GM13977 (cell line): ENCODE results near the gene EFHD2.

Source experiments
- DNase-seq: peaks from one replicate; pipeline ENCODE4 v3.0.0; 2012; ENCODE audit warnings: low spot score
- CTCF ChIP-seq: IDR thresholded peaks from 2 replicates; pipeline ENCODE4 v1.5.1; 2012; ENCODE audit warnings: mild to moderate bottlenecking, control low read depth; ENCODE audit not compliant: insufficient read depth; ENCODE audit errors: extremely low read depth, missing control alignments
- in situ Hi-C: fragments of 300-500 bp; cut with MboI; formaldehyde crosslinking; loops from one replicate; pipeline ENCODE4 v1.12.0; 2022; ENCODE audit warnings: low sequenced_read_pairs, low pct_unique_long_range_greater_than_20kb, mixed read lengths, inconsistent platforms; ENCODE audit not compliant: unreplicated experiment

Gene EFHD2

GRCh38 chr1:15381805-15382204, 27.9 kb upstream of the EFHD2 start:
- no peak for TF ChIP-seq CTCF
- in situ Hi-C loops, result no loop called here
- no peak for DNase-seq

GRCh38 chr1:15382601-15383518, 26.8 kb upstream of the EFHD2 start:
- in situ Hi-C loops, result no loop called here
- no peak for DNase-seq
- TF ChIP-seq CTCF, result no peak

- in situ Hi-C loops, result no loop called here
- TF ChIP-seq CTCF, result no peak
Observed at GRCh38 chr1:15383810-15384209, 25.9 kb upstream of the EFHD2 start.

GRCh38 chr1:15384301-15384901, 25.3 kb upstream of the EFHD2 start:
- DNase-seq, result peak; percentile 65
- in situ Hi-C loops, result no loop called here
- no peak for TF ChIP-seq CTCF

More at GRCh38 chr1:15383810-15384209, 25.9 kb upstream of the EFHD2 start:
- no peak for DNase-seq

DNA sequence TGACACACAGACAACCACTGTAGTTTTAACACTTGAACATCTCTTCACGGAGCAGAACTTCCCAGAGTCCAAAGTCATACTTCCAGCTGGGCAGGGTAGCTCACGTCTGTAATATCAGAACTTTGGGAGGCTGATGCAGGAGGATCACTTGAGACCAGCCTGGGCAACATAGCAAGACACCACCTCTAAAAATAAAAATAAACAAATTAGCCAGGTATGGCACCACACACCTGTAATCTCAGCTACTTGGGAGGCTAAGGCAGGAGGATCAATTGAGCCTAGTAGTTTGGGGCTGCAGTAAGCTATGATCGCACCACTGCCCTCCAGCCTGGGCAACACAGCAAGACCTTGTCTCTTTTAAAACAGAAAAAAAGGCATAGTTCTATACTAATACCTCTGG, 24.3 kb upstream of the EFHD2 start:
- DNase-seq, result no peak
- TF ChIP-seq CTCF, result no peak
- in situ Hi-C loops, result no loop called here

- TF ChIP-seq CTCF, result no peak
- peak; percentile 62 for DNase-seq
- in situ Hi-C loops, result no loop called here
Observed at GRCh38 chr1:15386164-15386749, 23.4 kb upstream of the EFHD2 start.
